K562 (cell line): ENCODE results near the gene CDH12. TPM values are rescaled to one million over a fixed set of nuclear protein-coding genes. Genes with fewer than 3 reads are reported as not detected.

Experiments
- ATAC-seq: fragments of 200-7000 bp; cut with Tn5 transposase; 3 replicates; pipeline ENCODE4 v1.9.1; 2020; ENCODE audit warnings: moderate library complexity
- BruUV-seq: library from RNA; stranded (reverse); fragments of 400-500 nt; replicated peaks from 2 replicates; lab custom pipeline; 2021; lab: Mats Ljungman, UMichigan
- CTCF ChIA-PET: fragments of 300-600 bp; formaldehyde crosslinking; extraction: SDS; loops from one replicate; lab custom pipeline; 2021; ENCODE audit warnings: low intra/inter-chr PET ratio; lab: Yijun Ruan, JAX
- POLR2A ChIA-PET: fragments of 300-600, 350-650 bp; sonication (Branson Sonifier 250); formaldehyde crosslinking; extraction: SDS; loops from one replicate; lab custom pipeline; 2021; ENCODE audit warnings: antibody characterized with exemption, inconsistent platforms; lab: Yijun Ruan, JAX
- DNase-seq, 4 experiments: peaks; one replicate each; pipeline versions ENCODE4 v3.0.0 to v3.0.0-alpha.2; 2011 to 2018; ENCODE audit warnings: low spot score in 3 of 4, mixed read lengths in 3 of 4; ENCODE audit errors: extremely low read depth in 1 of 4
- FAIRE-seq: peaks from 2 replicates; lab custom pipeline; 2011; peaks lifted over from hg19 to GRCh38; lab: Jason Lieb, UNC
- H2AFZ ChIP-seq: 2 replicates; pipeline ENCODE4 v1.6.0; 2011; ENCODE audit warnings: low read depth, low read length, control low read depth, inconsistent platforms
- H3K27ac ChIP-seq: fragments of 200-600 bp; 3 replicates; pipeline ENCODE4 v1.8.0; 2011; ENCODE audit warnings: low read depth, mild to moderate bottlenecking, control low read depth, inconsistent platforms, low read length, moderate library complexity, mixed read lengths; ENCODE audit errors: extremely low read depth
- H3K27me3 ChIP-seq, 2 experiments: fragments of 300-600 bp in 1 of 2; 2 replicates in 1 of 2; 3 replicates in 1 of 2; pipeline versions ENCODE4 v1.6.0 to v1.8.0; 2011; ENCODE audit warnings: inconsistent platforms in 2 of 2, low read length in 2 of 2, mild to moderate bottlenecking in 1 of 2, mixed read lengths in 1 of 2, moderate library complexity in 1 of 2; ENCODE audit not compliant: control insufficient read depth in 2 of 2, insufficient read depth in 2 of 2
- H3K36me3 ChIP-seq: fragments of 300-600 bp; 3 replicates; pipeline ENCODE4 v1.8.0; 2011; ENCODE audit warnings: mild to moderate bottlenecking, low read length, inconsistent platforms; ENCODE audit not compliant: control insufficient read depth, insufficient read depth
- H3K4me1 ChIP-seq, 2 experiments: fragments of 200-600 bp in 1 of 2; replicated peaks in 1 of 2; 2 replicates in 1 of 2; 3 replicates in 1 of 2; pipeline versions ENCODE4 v1.5.1 to v1.8.0; 2011; ENCODE audit warnings: inconsistent platforms in 2 of 2, low read length in 2 of 2, mild to moderate bottlenecking in 1 of 2, mixed read lengths in 1 of 2, moderate library complexity in 1 of 2; ENCODE audit not compliant: control insufficient read depth in 2 of 2, insufficient read depth in 2 of 2
- H3K4me2 ChIP-seq: 2 replicates; pipeline ENCODE4 v1.6.1; 2011; ENCODE audit warnings: low read length, control low read depth, inconsistent platforms, mixed read lengths; ENCODE audit not compliant: insufficient read depth
- H3K4me3 ChIP-seq: fragments of 200-600 bp; sonication (generic), shearing (Covaris generic); 2 replicates; pipeline ENCODE4 v1.5.1; 2016; ENCODE audit warnings: control low read depth, inconsistent platforms
- H3K79me2 ChIP-seq: fragments of 200-600 bp; 3 replicates; pipeline ENCODE4 v1.8.0; 2011; ENCODE audit warnings: low read length, inconsistent platforms; ENCODE audit not compliant: control insufficient read depth, insufficient read depth
- H3K9ac ChIP-seq, 2 experiments: 2 replicates each; pipeline versions ENCODE4 v1.6.0 to v1.6.1; 2011; ENCODE audit warnings: low read depth in 2 of 2, low read length in 2 of 2, control low read depth in 1 of 2, inconsistent platforms in 1 of 2, mild to moderate bottlenecking in 1 of 2, mixed read lengths in 1 of 2; ENCODE audit not compliant: insufficient read depth in 1 of 2
- H3K9me1 ChIP-seq: one replicate; pipeline ENCODE4 v1.6.0; 2011; ENCODE audit warnings: inconsistent platforms, mild to moderate bottlenecking, low read length, moderate library complexity; ENCODE audit not compliant: control insufficient read depth, insufficient read depth
- H3K9me3 ChIP-seq: replicated peaks from 2 replicates; pipeline ENCODE4 v1.5.1; 2011; ENCODE audit warnings: low read depth, low read length, inconsistent platforms; ENCODE audit not compliant: control insufficient read depth, insufficient read depth
- H4K20me1 ChIP-seq: replicated peaks from 2 replicates; pipeline ENCODE4 v1.6.1; 2011; ENCODE audit warnings: low read length, inconsistent platforms, mixed read lengths; ENCODE audit not compliant: control insufficient read depth, insufficient read depth
- ELF2 ChIP-seq: fragments of 250-450 bp; sonication (Bioruptor Pico); IDR thresholded peaks from 2 replicates; pipeline ENCODE4 v1.5.0; 2021; ENCODE audit warnings: mild to moderate bottlenecking
- HNRNPL ChIP-seq: fragments of 200-400 bp; formaldehyde crosslinking; IDR thresholded peaks from 2 replicates; pipeline ENCODE4 v1.6.1; 2017; ENCODE audit warnings: low read depth, mild to moderate bottlenecking, low read length
- MECOM ChIP-seq: fragments of 250-450 bp; sonication (Bioruptor Pico); IDR thresholded peaks from 2 replicates; pipeline ENCODE4 v1.8.0; 2022; ENCODE audit warnings: inconsistent platforms
- PCBP2 ChIP-seq: fragments of 200-400 bp; formaldehyde crosslinking; IDR thresholded peaks from 2 replicates; pipeline ENCODE4 v1.6.1; 2018; ENCODE audit warnings: low read length, low read depth, mild to moderate bottlenecking, moderate library complexity; ENCODE audit not compliant: poor library complexity, severe bottlenecking
- THRB ChIP-seq: fragments of 450-650 bp; formaldehyde crosslinking; conservative IDR thresholded peaks from 2 replicates; pipeline ENCODE4 v1.4.0; 2022; ENCODE audit warnings: mild to moderate bottlenecking, missing genetic modification characterization
- ZNF140 ChIP-seq: fragments of 250-450 bp; sonication (Bioruptor Pico); IDR thresholded peaks from 2 replicates; pipeline ENCODE4 v1.8.0; 2021; ENCODE audit warnings: moderate library complexity, mild to moderate bottlenecking, inconsistent platforms
- WGBS: fragments of 100-300 bp; shearing (Covaris generic); methylation state at CpG from one replicate; pipeline ENCODE4 v1.1.6; 2016; ENCODE audit warnings: low coverage, mixed read lengths; ENCODE audit not compliant: insufficient coverage; ENCODE audit errors: missing lambda C conversion rate; 5-methylcytosine and 5-hydroxymethylcytosine counted together
- in situ Hi-C: fragments of 300-500 bp; cut with MboI; formaldehyde crosslinking; loops from 4 replicates; pipeline ENCODE4 v1.15.0; 2018; ENCODE audit warnings: inconsistent platforms, mixed read lengths
- intact Hi-C: fragments of 100-400 bp; cut with micrococcal nuclease; formaldehyde crosslinking; loops from 2 replicates; pipeline ENCODE4 v1.14.2; 2022
- polyA plus RNA-seq, 8 experiments: library from polyadenylated mRNA; depleted of rRNA in 4 of 8; stranded (reverse) in 5 of 8; unstranded in 3 of 8; fragments of >200 nt; fragmentation: Nextera tagmentation in 2 of 8; fragmentation: Illumina TruSeq in 1 of 8; extraction: Ambion mirVana in 2 of 8; extraction: Trizol in 1 of 8; gene quantifications; 2 replicates each; pipeline versions ENCODE4 v1.2.1 to v1.2.3, GENCODE V29; 2011 to 2014; ENCODE audit warnings: inconsistent platforms in 1 of 8, missing spikeins in 1 of 8
- total RNA-seq, 7 experiments: library from RNA; depleted of rRNA in 6 of 7; stranded (reverse); fragments of >200 nt in 6 of 7; fragmentation: Illumina TruSeq in 2 of 7; extraction: Trizol in 2 of 7; gene quantifications; 2 replicates each; pipeline versions ENCODE4 v1.2.1 to v1.2.3, GENCODE V29; 2011 to 2021; ENCODE audit warnings: low replicate concordance in 1 of 7
- TF ChIP-seq, protein P1 (sequence below): fragments of 450-650 bp; formaldehyde crosslinking; IDR thresholded peaks from 2 replicates; pipeline ENCODE4 v1.4.0; 2022; ENCODE audit warnings: missing genetic modification characterization
- TF ChIP-seq, protein P2 (sequence below): fragments of 250-450 bp; sonication (Bioruptor Pico); IDR thresholded peaks from 2 replicates; pipeline ENCODE4 v1.9.0; 2021; ENCODE audit warnings: mild to moderate bottlenecking, inconsistent platforms

Gene CDH12
- total and polyA plus RNA-seq, 9 of the 15 experiments (the other 6 are each of a cell fraction or from before 2014, with no cell fraction given), result 0.03 to 1.7 (median 0.37) TPM

DNA sequence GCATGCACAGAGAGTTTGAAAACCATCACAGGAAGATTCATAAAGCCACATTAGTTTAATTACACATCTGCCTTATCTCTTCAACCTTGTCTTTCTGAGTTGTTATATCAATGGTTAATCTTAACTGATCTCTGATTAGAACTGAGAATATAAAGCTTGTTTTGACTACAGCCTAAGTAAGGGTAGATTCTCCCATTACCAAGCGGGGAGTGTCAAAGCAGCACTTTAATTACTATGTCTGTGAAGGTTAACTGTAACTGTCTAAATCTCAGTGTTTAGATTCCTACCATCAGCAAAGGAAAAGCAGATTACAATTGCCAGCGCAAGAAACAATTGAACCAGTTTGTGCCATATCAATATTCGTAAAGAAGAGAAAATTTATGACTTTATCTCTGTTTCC lies 348.7 kb downstream of the CDH12 start:
- Histone ChIP-seq H3K4me2 (no peak overlapping the region), H3K27ac (no peak overlapping the region), H3K79me2 (no peaks in the 10 kb centered on the region), H3K9ac (no peak overlapping the region), H4K20me1 (no peaks in the 10 kb centered on the region), H3K4me1 (no peaks in the 10 kb centered on the region), H3K4me3 (no peak overlapping the region), H3K27me3 (no peaks in the 10 kb centered on the region), H3K36me3 (no peaks in the 10 kb centered on the region), H3K9me1 (no peaks in the 10 kb centered on the region), H3K9me3 (no peaks in the 10 kb centered on the region; the same call in 1 of the 2 replicates), H2AFZ (no peak overlapping the region)
- DNase-seq (no peak), ATAC-seq (no peak), FAIRE-seq (no peak)
- CTCF ChIA-PET, result no interaction called here
- WGBS, result 0% methylated on average over 3 of the region's 3 CpGs
- TF ChIP-seq ELF2, result no peak
- TF ChIP-seq ZNF140 (CRISPR knock-in tag), result no peak
- no peak for TF ChIP-seq HNRNPL
- no peak for TF ChIP-seq PCBP2
- TF ChIP-seq, protein P1, sequence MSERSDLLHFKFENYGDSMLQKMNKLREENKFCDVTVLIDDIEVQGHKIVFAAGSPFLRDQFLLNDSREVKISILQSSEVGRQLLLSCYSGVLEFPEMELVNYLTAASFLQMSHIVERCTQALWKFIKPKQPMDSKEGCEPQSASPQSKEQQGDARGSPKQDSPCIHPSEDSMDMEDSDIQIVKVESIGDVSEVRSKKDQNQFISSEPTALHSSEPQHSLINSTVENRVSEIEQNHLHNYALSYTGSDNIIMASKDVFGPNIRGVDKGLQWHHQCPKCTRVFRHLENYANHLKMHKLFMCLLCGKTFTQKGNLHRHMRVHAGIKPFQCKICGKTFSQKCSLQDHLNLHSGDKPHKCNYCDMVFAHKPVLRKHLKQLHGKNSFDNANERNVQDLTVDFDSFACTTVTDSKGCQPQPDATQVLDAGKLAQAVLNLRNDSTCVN (CRISPR knock-in tag), result no peak
- TF ChIP-seq, protein P2, sequence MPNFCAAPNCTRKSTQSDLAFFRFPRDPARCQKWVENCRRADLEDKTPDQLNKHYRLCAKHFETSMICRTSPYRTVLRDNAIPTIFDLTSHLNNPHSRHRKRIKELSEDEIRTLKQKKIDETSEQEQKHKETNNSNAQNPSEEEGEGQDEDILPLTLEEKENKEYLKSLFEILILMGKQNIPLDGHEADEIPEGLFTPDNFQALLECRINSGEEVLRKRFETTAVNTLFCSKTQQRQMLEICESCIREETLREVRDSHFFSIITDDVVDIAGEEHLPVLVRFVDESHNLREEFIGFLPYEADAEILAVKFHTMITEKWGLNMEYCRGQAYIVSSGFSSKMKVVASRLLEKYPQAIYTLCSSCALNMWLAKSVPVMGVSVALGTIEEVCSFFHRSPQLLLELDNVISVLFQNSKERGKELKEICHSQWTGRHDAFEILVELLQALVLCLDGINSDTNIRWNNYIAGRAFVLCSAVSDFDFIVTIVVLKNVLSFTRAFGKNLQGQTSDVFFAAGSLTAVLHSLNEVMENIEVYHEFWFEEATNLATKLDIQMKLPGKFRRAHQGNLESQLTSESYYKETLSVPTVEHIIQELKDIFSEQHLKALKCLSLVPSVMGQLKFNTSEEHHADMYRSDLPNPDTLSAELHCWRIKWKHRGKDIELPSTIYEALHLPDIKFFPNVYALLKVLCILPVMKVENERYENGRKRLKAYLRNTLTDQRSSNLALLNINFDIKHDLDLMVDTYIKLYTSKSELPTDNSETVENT (CRISPR knock-in tag), result no peak
- TF ChIP-seq MECOM (CRISPR knock-in tag), result no peak
- no peak for TF ChIP-seq THRB (CRISPR knock-in tag)
- in situ Hi-C loops (no loop called here), intact Hi-C loops (no loop called here)
- BruUV-seq, result no TSS peak
- POLR2A ChIA-PET, result no interaction called here
